ENCODE data around the gene GLCCI1. TPM values are rescaled to one million over a fixed set of nuclear protein-coding genes. Genes with fewer than 3 reads are reported as not detected.
A peak's percentile ranks its signal among the peaks of the same experiment; 100 is the strongest.

The GLCCI1 gene
- total and polyA plus RNA-seq, 10 of the 15 experiments (the other 5 are each of a cell fraction or from before 2014, with no cell fraction given), result 12.6 to 92.0 (median 27.6) TPM

DNA sequence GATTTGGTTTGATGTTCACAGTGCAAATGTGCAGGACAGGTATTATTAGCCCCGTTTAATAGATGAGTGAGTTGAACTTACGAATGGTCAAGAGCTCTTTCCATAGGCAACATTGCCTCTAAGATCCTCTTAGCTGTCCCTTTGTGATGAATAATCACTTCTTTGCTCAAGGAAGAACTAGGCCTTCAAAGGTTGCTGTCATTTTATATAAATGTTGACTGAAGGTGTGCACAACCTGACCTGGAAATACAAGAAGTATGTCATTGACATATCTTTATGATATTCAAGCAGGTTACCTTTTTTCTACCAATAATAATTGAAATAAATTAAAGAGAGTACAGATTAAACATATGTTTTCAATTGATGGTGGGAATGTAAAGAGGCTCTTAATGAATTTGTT is 48.5 kb upstream of the GLCCI1 start:
- Histone ChIP-seq H3K27me3 (replicated peaks in 1 of 2; ENCODE audit: control insufficient read depth in 2 of 2, insufficient read depth in 2 of 2, low read length in 1 of 2) (no peaks in the 10 kb centered on the region), H3K4me3 (no peak overlapping the region)
- no peak for TF ChIP-seq ZNF622 (IDR thresholded peaks at IDR 0.05)
- no peak for TF ChIP-seq IKZF1 (conservative IDR thresholded peaks at IDR 0.05)
- no peak for TF ChIP-seq POLR2AphosphoS2 (IDR thresholded peaks at IDR 0.05; ENCODE audit: low read depth, low read length)
- no peak for TF ChIP-seq SP1 (IDR thresholded peaks at IDR 0.05; ENCODE audit: low read depth, low read length)
- TF ChIP-seq, protein P1, sequence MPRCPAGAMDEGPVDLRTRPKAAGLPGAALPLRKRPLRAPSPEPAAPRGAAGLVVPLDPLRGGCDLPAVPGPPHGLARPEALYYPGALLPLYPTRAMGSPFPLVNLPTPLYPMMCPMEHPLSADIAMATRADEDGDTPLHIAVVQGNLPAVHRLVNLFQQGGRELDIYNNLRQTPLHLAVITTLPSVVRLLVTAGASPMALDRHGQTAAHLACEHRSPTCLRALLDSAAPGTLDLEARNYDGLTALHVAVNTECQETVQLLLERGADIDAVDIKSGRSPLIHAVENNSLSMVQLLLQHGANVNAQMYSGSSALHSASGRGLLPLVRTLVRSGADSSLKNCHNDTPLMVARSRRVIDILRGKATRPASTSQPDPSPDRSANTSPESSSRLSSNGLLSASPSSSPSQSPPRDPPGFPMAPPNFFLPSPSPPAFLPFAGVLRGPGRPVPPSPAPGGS (IDR thresholded peaks at IDR 0.05; ENCODE audit: borderline replicate concordance, insufficient read depth, low read depth, low read length, poor library complexity, severe bottlenecking), result no peak
- no peak for TF ChIP-seq SMC3 (IDR thresholded peaks at IDR 0.05; ENCODE audit: borderline replicate concordance, low read length)
- TF ChIP-seq, protein P2, sequence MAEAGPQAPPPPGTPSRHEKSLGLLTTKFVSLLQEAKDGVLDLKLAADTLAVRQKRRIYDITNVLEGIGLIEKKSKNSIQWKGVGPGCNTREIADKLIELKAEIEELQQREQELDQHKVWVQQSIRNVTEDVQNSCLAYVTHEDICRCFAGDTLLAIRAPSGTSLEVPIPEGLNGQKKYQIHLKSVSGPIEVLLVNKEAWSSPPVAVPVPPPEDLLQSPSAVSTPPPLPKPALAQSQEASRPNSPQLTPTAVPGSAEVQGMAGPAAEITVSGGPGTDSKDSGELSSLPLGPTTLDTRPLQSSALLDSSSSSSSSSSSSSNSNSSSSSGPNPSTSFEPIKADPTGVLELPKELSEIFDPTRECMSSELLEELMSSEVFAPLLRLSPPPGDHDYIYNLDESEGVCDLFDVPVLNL (IDR thresholded peaks at IDR 0.05; ENCODE audit: low read depth, low read length), result no peak
- TF ChIP-seq, protein P3, sequence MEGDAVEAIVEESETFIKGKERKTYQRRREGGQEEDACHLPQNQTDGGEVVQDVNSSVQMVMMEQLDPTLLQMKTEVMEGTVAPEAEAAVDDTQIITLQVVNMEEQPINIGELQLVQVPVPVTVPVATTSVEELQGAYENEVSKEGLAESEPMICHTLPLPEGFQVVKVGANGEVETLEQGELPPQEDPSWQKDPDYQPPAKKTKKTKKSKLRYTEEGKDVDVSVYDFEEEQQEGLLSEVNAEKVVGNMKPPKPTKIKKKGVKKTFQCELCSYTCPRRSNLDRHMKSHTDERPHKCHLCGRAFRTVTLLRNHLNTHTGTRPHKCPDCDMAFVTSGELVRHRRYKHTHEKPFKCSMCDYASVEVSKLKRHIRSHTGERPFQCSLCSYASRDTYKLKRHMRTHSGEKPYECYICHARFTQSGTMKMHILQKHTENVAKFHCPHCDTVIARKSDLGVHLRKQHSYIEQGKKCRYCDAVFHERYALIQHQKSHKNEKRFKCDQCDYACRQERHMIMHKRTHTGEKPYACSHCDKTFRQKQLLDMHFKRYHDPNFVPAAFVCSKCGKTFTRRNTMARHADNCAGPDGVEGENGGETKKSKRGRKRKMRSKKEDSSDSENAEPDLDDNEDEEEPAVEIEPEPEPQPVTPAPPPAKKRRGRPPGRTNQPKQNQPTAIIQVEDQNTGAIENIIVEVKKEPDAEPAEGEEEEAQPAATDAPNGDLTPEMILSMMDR (IDR thresholded peaks at IDR 0.05 in 2 of 3, conservative IDR thresholded peaks at IDR 0.05 in 1 of 3; ENCODE audit: control insufficient read depth in 2 of 3, extremely low read depth in 1 of 3, insufficient read depth in 1 of 3, low read depth in 3 of 3, low read length in 3 of 3), result no peak
- TF ChIP-seq CREB1 (IDR thresholded peaks at IDR 0.05; ENCODE audit: low read depth), result no peak
- TF ChIP-seq, protein P4, sequence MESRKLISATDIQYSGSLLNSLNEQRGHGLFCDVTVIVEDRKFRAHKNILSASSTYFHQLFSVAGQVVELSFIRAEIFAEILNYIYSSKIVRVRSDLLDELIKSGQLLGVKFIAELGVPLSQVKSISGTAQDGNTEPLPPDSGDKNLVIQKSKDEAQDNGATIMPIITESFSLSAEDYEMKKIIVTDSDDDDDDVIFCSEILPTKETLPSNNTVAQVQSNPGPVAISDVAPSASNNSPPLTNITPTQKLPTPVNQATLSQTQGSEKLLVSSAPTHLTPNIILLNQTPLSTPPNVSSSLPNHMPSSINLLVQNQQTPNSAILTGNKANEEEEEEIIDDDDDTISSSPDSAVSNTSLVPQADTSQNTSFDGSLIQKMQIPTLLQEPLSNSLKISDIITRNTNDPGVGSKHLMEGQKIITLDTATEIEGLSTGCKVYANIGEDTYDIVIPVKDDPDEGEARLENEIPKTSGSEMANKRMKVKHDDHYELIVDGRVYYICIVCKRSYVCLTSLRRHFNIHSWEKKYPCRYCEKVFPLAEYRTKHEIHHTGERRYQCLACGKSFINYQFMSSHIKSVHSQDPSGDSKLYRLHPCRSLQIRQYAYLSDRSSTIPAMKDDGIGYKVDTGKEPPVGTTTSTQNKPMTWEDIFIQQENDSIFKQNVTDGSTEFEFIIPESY (IDR thresholded peaks at IDR 0.05), result no peak
- TF ChIP-seq, protein P5, sequence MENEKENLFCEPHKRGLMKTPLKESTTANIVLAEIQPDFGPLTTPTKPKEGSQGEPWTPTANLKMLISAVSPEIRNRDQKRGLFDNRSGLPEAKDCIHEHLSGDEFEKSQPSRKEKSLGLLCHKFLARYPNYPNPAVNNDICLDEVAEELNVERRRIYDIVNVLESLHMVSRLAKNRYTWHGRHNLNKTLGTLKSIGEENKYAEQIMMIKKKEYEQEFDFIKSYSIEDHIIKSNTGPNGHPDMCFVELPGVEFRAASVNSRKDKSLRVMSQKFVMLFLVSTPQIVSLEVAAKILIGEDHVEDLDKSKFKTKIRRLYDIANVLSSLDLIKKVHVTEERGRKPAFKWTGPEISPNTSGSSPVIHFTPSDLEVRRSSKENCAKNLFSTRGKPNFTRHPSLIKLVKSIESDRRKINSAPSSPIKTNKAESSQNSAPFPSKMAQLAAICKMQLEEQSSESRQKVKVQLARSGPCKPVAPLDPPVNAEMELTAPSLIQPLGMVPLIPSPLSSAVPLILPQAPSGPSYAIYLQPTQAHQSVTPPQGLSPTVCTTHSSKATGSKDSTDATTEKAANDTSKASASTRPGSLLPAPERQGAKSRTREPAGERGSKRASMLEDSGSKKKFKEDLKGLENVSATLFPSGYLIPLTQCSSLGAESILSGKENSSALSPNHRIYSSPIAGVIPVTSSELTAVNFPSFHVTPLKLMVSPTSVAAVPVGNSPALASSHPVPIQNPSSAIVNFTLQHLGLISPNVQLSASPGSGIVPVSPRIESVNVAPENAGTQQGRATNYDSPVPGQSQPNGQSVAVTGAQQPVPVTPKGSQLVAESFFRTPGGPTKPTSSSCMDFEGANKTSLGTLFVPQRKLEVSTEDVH (IDR thresholded peaks at IDR 0.05; ENCODE audit: low read depth, partially characterized antibody), result no peak

More for the DNA sequence above, 48.5 kb upstream of the GLCCI1 start:
- H3K27ac ChIP-seq (ENCODE audit: control insufficient read depth, insufficient read depth), result peak overlapping the region; percentile 44; the same call in 1 of the 2 replicates
- no peaks in the 10 kb centered on the region for H3K36me3 ChIP-seq (ENCODE audit: control insufficient read depth in 2 of 2, insufficient read depth in 2 of 2, low read length in 1 of 2)
- no peak for DNase-seq (ENCODE audit: low read depth, low spot score)
- H3K79me2 ChIP-seq (ENCODE audit: control insufficient read depth, insufficient read depth, low read length), result no peaks in the 10 kb centered on the region; the same call in 1 of the 2 replicates
- H4K20me1 ChIP-seq (ENCODE audit: control insufficient read depth, insufficient read depth), result no peaks in the 10 kb centered on the region
- no peak overlapping the region for H3K9ac ChIP-seq (ENCODE audit: control insufficient read depth, insufficient read depth, low read length)
- ChIA-PET CTCF (interaction anchor here (0.8 to 3.1 kb wide), 16 partner anchors 11 to 297 kb away, joined by 3 to 19 read pairs (median 6); no protein-coding TSS in a partner anchor), RAD21 (ENCODE audit: unreplicated experiment) (interaction anchor here (0.8 to 3.7 kb wide), 22 partner anchors 11 to 496 kb away, joined by 3 to 52 read pairs (median 7); partner anchors contain the start of gene GLCCI1), SMC1A (ENCODE audit: uncharacterized antibody, unreplicated experiment) (interaction anchor here (0.8 to 4.2 kb wide), 53 partner anchors 9 to 376 kb away, joined by 3 to 59 read pairs (median 5); no protein-coding TSS in a partner anchor), POLR2A (interaction anchor here (0.6 to 3.0 kb wide), 8 partner anchors 11 to 114 kb away, joined by 3 to 17 read pairs (median 4); no protein-coding TSS in a partner anchor)
- peaks cover 3% of the 10 kb centered on the region for H3K9me3 ChIP-seq (replicated peaks; ENCODE audit: control insufficient read depth, insufficient read depth, low read length)
- no peak for FAIRE-seq
- H3K4me1 ChIP-seq (ENCODE audit: control insufficient read depth, insufficient read depth, low read length), result peaks cover 50% of the 10 kb centered on the region
- intact Hi-C loops (cut with micrococcal nuclease; ENCODE audit: unreplicated experiment) (loop anchor here (2.0 kb wide), 1 partner anchor 99 kb away; no protein-coding TSS in a partner anchor), in situ Hi-C loops (cut with MboI) (no loop called here)
- ATAC-seq, result peak; percentile 7
- no TSS peak for BruUV-seq (replicated peaks)
- H2AFZ ChIP-seq (ENCODE audit: control insufficient read depth, low read depth, low read length), result no peak overlapping the region
- 50% methylated on average over 2 of the region's 2 CpGs for WGBS (ENCODE audit: insufficient coverage, insufficient replicate concordance, low lambda C conversion rate, missing lambda C conversion rate)
- peak overlapping the region; percentile 45; the same call in 1 of the 2 replicates for H3K4me2 ChIP-seq (ENCODE audit: control insufficient read depth, insufficient read depth)
